NCI-H2196 (cell line): Measurements from ENCODE around the gene RAPGEF5.

Source experiments
- DNase-seq: peaks from one replicate; lab custom pipeline; 2025; ENCODE audit not compliant: unreplicated experiment; lab: John Stamatoyannopoulos, UW

The RAPGEF5 gene

DNA sequence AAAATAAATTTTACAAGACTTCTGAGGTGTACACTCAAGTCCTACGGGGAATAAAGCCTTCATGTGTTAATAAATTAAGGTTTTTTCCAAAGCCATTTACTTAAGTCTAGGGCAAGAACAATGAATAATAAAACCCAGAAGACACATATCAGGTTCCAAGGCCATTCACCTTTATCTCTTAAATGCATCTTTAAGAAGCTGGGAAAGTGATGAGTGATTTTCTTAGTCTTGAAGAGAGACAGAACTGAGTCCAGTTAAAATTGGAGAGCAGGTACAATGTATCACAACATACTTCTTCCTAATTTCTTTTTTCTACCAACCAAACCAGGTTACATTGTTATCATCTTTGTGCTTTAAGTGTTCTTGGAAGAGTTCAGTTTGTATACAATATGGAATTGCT lies 189.5 kb downstream of the RAPGEF5 start:
- no peak for DNase-seq

DNA sequence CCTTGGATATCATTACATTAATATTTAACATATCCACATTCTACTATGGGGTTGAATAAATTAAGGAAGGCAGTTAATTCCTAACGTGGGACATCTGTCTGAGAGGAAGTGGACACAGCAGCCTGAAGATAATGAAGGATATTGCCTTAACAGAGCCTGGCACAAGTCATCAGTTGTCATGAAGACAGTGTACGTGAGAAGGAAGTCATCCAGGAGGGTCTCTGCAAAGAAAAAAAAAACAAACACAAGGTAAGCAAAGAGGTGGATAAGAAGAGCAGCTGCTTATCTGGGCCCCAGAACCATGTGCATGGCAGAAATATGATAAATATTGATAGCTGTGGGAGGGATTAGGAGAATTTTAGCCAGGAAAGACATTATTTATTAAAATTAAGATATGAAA lies 190.0 kb downstream of the RAPGEF5 start:
- no peak for DNase-seq

DNA sequence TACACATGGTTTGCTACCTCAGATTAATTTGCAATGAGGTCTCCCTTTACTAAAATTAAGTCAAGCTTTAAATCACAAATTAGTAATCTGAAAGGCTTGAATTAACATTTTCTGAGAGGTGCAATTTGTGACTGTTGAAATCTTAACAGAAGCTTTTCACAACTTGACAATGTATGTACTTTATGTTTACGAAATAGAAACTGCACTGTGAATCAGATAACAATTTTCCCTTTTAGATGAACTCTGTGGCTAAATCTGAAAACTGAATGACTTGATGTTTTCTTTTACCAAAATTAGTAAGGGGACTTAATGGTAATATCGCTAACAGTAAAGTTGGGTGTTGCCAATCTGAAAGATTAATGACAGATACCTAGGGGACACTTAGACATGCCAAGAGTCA lies 197.6 kb downstream of the RAPGEF5 start:
- DNase-seq, result no peak

DNA sequence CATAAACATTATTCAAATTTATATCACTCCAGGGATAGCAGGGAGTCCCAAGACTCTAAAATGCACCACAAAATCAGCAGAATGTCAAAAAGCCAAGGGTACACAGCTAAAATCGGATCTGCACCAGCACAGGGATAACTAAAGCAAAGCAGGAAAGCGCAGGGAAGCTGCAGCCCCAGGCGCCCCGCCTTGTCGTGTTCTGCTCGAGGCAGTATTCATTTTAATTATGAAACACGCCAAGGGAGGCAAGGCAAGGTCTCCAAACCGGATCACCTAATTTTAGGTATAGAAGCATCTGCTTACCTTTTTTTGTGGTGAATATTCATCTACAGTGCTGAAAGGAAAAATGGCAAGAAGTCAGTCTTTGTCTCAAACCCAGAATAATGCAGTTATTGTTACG lies 199.4 kb downstream of the RAPGEF5 start:
- DNase-seq, result no peak

DNA sequence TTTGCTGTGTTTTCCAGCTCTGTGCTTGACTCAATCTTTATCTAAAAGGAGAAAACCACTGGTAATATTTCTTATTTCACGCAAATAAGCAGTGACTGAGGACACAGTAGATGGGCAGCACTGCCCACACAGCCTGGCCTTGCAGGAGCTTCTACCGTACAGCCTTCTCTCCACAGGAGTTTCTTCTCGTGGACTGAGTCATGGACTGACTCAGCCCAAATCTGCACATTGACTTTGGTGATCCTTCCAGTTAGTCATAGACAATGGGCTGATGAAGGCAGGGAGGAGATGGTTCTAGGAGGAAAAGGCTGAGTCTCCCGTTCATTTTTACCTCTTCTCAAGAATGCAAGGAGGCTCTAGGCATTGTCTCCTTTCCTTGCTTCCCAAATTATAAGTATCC lies 200.7 kb downstream of the RAPGEF5 start:
- no peak for DNase-seq

DNA sequence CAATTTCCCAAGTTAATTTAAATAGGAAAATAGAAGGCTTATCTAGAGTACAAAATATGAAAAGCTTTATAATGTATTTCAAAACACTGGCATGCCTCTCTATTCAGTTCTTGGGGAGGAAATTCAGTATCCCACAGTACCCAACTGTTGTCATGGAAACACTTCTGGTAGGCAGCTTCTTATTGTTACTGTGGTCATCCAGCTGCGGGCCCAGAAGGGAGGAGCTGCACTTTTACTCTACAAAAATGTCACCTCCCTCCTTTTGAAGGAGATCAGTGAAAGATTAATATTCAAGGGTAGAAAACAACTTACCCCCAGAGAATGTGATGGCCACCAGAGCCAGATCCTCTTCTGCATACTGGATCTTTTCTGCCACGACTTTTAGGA lies 202.8 kb downstream of the RAPGEF5 start:
- DNase-seq, result no peak

DNA sequence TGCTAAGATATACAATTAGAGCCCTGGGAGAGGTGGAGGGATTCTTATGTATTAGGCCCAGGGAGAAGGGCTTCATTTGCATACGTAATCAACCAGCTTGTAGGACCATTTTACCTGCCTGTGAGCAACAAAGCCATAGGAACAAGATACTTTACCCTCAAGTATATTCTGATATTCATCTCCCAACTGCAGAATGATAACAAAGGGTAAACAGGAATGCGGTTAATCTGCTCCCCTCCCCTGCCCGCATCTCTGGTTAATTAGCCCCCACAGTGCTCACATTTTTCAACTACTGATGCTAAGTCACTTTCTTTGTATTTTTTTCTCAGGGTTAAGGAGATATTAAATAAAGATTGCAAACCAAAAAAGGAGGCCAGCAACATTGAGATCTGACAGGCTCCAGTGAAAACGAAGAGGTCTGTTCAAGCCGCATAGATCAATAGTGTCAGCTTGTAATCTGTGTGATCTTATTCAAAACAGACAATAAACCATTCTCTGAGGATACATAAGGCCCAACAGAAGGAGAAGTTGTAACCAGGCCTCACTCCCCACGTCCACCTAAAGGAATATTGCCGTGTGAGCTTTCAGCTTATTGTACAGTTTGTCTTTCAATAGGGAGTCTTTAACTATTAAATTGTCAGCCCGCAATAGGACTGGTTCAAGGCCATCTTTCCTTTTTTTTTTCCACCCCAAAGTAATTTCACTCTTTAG lies 203.4 kb downstream of the RAPGEF5 start:
- DNase-seq, result no peak

DNA sequence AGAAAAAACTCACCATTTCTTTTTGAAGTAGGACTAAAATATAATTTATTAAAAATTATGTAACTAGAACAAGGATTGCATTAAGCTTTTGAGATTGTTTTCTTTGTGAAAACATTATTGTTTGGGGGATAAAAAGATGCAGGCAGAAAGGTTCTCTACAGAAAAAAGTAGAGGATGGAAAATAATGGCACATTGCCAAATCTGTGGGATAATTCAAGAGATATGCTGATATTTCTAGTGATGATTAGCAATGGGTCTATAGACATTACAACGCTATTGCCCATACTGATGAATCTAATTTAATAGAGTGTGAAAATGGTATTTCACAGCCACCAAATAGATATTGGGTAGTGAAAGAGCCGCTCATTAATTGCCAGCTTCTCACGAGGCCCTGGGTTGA lies 204.3 kb downstream of the RAPGEF5 start:
- DNase-seq, result no peak

DNA sequence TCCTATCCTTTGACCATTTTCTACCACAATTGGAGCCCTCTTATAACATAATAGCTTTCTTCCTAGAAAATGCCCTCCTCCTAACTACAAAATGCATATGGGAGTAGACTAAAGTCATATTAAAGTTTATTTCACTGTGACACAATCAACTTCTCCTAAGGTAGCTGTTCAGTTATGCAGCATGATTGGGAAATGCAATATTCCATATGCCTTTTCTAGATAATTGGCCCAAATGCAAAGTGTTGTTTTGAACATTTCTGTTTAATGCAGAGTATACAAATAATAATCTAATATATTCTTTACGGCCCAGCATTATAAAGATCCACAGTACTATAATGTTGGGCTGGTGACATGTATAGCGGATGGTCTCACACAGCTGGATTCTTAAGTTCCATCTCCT lies 205.1 kb downstream of the RAPGEF5 start:
- no peak for DNase-seq

DNA sequence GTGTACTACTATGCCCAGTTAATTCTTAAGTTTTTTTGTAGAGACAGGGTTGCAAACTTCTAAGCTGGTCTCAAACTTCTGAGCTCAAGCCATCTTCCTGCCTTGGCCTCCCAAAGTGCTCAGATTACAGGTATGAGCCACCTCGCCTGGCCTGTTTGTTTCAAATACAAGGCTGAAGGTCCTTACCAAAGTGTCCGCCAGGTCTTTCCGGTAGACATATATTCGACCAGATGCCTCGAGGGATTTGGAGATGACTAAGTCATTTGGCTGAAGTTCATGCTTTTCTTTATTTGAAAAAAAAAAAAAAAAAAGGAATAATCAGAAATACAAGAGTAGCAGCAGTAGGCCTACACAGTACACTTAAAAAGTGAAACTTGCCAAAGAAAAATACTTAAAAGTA lies 206.7 kb downstream of the RAPGEF5 start:
- DNase-seq, result no peak

DNA sequence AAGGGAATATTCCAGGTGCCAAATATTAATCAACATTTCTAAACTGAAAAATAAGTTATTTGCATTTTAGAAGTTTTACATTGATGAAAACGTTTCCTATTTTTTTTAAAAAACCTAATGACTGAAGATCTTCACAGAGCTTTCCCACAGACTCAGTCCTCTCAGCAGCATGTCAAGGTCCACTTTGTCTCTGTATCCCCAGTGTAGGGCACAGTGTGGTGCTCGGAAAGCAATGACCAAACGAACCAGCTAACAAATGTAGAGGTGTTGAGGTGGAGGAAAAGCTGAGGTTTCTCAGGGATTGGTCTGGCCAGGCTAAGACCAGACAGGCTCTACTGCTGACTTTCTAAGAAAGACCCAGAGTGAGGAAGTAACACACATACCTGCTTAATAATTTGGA lies 209.1 kb downstream of the RAPGEF5 start:
- no peak for DNase-seq

DNA sequence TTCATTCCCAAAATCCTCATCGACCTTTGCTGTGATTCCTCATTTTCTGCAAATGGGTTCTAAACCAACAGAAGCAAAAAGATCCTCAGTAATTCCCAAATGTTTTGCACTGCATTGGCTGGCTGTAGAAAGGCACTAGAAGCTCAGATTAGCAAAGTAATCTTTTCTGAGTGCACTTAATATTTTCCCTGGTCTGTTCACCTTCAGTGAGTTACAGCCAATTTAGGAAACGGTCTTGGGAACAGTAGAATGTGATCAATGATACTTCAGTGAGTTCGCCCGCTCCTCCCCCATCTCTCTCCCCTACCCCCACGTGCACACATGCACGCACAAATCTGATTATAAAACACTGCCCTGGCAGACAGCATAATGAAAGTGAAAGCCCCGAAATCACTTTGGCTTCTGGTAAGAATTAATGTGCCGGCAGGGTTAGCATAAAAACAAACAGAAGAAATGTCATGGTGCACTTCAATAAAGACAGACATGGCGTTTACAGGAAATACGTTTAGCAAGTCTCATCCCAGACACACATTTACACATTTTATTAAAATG lies 209.9 kb downstream of the RAPGEF5 start:
- no peak for DNase-seq

DNA sequence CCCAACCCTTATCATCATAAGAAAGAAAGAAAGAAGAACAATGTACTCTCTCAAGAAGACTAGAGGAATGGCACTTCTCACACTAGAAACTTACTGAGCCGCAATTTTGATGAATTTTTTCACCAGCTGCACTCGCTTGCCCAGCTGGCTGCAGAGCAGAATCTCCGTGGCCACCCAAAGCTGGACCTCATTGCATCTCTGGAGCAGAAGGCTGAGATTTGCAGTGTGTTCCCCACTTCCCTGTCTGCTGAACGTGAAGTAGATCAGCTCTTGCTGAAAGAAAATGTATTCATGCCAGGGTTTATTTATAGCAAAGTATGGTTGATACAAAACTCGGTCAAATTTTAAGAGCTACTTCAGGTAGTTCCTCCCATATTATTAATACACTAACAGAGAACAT lies 212.0 kb downstream of the RAPGEF5 start:
- no peak for DNase-seq

DNA sequence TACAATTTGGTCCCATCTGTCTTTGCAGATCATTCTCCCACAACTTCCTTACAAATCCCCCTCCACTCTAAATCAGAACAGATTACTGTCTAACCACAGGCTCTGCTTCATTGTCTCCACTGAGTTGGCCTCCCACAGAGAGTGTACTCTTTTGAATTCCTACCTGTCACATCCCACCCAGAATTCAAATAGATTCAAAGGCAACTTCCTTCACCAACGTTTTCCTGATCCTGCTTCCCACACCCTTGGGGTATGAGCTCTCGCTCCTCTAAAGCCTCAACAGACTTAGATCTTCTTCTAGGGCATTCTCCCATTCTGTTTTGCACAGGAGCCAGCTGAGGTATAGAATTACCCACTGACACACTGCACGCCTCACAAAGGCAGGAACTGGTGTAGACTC lies 213.5 kb downstream of the RAPGEF5 start:
- DNase-seq, result no peak

DNA sequence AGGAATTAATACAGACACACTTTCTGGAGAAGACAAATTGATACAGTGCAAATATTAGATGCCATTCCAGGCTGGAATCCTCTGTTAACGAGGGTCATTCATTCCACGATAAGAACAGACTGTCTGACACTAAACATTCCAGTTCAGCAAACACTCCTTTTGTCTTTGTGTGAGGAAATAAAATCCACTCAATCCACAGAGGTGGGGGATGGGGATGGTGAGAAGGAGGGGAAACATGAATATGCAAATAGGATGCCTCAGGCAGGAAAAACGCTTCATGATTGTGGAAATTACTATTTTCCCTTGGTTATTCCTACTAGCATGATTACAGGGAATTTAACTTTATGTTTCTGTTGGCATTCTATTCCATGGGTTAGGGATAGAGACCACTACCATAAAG lies 214.4 kb downstream of the RAPGEF5 start:
- no peak for DNase-seq

DNA sequence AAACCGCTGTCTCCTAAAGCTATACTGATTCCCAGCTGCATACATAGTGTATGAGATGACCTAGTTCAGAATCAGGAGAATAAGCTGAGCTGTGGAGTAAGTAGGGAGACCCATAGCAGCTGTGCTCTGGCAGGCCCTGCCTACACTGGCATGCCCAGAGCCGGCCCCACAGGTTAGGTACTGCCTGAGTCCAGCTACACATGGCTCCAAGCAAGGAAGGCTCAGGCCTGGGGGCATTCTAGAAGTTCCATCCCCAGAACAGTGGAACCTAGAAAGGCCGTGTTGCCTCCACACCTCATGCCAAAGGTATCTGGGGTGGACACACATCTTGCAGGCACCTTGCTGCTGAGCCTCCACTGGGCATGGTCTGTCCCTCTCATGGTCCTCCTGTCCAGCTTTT lies 215.6 kb downstream of the RAPGEF5 start:
- DNase-seq, result no peak

DNA sequence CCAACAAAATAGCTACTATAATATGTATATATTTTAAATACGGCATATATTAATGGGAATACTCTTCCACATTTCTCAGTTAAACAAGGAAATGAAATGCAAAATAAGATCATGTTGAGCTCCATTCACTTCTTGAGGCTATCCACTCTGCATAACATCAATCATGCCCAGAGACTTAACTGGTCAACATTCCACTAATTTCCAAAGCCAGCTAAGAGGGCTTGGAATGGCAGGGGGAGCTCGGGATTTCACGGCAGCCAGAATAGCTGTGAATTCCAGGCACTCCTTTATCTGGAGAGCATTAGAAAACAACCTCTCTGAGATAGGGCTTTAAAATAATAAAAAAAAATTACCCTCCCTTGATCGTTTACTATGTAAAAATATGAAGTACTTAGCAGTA lies 216.4 kb downstream of the RAPGEF5 start:
- no peak for DNase-seq

DNA sequence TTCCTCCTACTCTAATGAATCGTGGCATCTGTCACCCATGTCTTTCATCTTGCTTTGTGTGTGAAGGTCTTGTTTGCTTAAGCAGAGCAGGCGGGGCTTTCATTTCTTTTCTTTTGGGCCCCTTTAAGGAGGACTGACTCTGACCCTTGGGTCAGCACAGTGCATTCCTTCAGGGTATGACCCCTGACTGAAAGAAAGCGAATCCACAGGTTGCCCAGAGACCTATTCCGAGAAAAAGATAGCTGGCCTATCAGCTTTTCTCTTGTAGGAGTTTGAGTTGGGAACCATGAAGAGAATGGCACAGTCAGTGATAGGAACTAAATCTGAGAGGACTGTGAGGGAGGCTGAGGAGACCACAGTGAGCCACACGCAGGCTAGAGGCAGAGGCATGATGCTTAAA lies 218.1 kb downstream of the RAPGEF5 start:
- DNase-seq, result no peak

DNA sequence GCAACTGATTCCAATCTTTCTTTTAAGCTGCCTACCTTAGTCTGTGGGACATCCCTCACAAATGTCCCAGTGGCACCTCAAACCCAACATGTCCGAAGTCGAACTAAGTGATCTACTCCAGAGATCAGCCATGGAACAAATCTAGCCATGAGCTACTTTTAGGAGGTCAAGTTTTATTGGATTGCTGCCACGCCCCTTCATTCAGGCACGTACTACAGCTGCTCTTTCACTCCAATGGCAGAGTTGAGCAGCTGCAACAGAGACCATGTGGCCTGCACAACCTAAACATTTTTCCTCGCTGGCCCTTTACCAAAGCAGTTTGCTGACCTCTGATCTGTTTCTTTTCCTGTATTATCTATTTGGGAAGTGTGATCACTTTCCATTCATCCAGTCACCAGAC lies 218.8 kb downstream of the RAPGEF5 start:
- DNase-seq, result no peak

DNA sequence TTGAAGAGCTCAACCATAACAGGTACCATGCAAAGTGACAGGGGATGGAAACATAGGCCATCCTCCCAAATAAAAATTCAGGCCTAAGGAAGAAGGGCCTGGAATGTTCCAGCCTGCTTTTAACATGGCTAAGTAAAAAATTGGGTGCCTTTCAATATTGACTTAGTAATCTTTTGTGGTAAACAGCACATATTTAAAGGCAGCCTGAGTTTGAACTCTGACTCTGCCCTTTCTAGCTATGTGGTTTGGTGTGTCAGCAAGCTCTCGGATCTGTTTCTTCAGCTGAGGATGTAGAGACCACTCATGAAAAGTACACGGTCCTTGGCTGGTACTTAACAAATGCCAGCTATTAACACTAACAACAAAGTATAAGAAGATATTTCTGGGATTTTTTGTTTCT lies 219.5 kb downstream of the RAPGEF5 start:
- no peak for DNase-seq

DNA sequence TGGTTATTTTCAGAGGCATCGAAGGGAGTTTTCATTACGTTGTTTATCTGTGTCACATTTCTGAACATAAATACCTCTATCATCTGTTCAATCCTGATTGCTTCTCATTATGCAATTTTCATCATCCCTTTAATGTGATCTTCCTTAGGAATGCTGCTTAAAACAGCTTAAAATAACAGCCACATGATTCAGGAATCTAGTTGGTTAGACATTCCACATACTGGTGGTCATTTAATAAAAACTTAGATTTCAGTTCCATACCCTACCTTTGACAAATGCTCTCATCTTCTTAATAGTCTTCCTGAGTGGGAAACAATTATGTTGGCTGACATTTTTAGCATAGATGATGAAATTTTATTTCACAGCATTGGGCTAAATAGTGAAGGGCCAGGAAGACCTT lies 219.9 kb downstream of the RAPGEF5 start:
- no peak for DNase-seq

DNA sequence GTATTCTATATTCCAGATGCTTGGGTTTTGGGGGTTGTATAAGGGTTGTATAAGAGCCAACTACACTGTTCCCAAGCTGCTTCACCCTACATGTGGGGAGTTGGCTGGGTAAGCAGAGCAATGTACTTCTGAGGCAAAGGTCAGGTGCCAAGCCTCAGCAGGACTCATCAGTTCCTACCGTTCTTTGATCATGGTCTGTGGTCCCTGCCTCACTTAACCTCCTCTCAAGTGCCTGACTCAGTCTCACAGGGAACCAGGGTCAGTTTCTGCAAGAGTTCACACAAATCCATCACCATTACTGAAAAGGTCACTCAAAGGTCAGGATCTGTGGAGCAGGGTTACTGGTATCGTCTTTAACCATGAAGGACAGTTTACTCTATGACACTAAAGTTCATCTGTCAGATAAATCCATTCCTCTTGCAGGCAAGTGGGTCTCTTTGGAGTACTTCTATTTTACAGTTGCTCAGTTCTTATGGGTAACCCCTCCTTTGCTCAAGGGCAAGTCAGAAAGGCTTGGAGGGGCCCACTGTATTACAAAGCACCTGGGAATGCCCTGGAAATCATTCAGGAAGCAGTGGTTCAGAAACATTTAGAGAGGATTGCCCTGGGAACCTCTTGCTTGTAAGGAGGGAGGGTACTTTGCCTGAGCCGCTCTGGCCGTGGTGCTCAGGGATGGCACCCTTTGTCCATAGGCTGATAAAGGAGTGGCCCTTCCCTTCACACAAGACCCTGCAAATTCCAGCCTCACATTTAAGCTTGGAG lies 227.0 kb downstream of the RAPGEF5 start:
- no peak for DNase-seq

DNA sequence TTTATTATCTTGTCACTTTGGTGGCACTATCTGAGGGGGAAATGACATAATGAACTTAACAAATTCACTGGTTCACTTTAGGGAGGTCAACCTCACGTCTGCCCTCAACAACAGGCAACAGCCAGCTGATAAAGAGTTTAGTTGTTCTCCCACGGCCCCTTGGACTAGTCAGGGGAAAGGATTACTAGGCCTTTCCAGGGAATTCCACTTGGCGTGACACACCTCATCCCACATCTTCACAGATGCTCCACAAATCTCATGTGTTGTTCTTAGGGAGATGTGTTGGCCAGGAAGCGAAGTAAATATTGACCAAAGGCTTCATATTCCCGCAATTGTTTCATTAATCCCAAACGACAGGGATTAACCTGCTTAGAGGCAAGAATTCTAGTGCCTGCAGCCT lies 227.8 kb downstream of the RAPGEF5 start:
- no peak for DNase-seq
